ENCODE data around the gene ARVCF. TPM values are rescaled to one million over a fixed set of nuclear protein-coding genes. Genes with fewer than 3 reads are reported as not detected.

Gene ARVCF
- total and polyA plus RNA-seq, 9 of the 15 experiments (the other 6 are each of a cell fraction or from before 2014, with no cell fraction given), result 0.03 to 97.4 (median 15.6) TPM

- intact Hi-C loops (cut with micrococcal nuclease) (no loop called here), in situ Hi-C loops (cut with MboI) (no loop called here)
- Histone ChIP-seq H3K9me3 (replicated peaks; ENCODE audit: control insufficient read depth, insufficient read depth, low read depth, low read length) (peaks cover 11% of the 10 kb centered on the region), H2AFZ (ENCODE audit: low read depth, low read length) (no peak overlapping the region), H3K9me1 (ENCODE audit: control insufficient read depth, insufficient read depth, low read length) (peaks cover 5% of the 10 kb centered on the region), H3K9ac (ENCODE audit: insufficient read depth in 1 of 2, low read depth in 2 of 2, low read length in 2 of 2) (peak overlapping the region in 1 of 2 experiments; percentile 75; a peak in 2 of 4 replicates), H3K4me3 (no peak overlapping the region), H3K4me1 (replicated peaks in 1 of 2; ENCODE audit: control insufficient read depth in 2 of 2, insufficient read depth in 2 of 2, low read length in 2 of 2) (peaks cover 16 to 53% of the 10 kb centered on the region in 2 experiments; a peak in 4 of 5 replicates), H3K4me2 (ENCODE audit: insufficient read depth, low read length) (no peak overlapping the region), H3K27me3 (ENCODE audit: control insufficient read depth in 2 of 2, insufficient read depth in 2 of 2, low read length in 2 of 2) (no peaks in the 10 kb centered on the region), H3K79me2 (ENCODE audit: control insufficient read depth, insufficient read depth, low read length) (0 out of 3 replicates have a peak, but pooled peaks cover 2% of the 10 kb centered on the region), H4K20me1 (replicated peaks; ENCODE audit: control insufficient read depth, insufficient read depth, low read length) (peaks cover 26% of the 10 kb centered on the region; the same call in 1 of the 2 replicates), H3K36me3 (ENCODE audit: control insufficient read depth, insufficient read depth, low read length) (no peaks in the 10 kb centered on the region), H3K27ac (ENCODE audit: extremely low read depth, low read depth, low read length) (no peak overlapping the region)
- BruUV-seq (replicated peaks), result no TSS peak
- CTCF ChIA-PET (ENCODE audit: low intra/inter-chr PET ratio), result no interaction called here
- POLR2A ChIA-PET, result interaction anchor here (0.5 to 3.1 kb wide), 6 partner anchors 10 to 114 kb away, joined by 3 to 24 read pairs (median 8); no protein-coding TSS in a partner anchor
- no peak for FAIRE-seq
- DNase-seq (ENCODE audit: extremely low read depth in 1 of 4, low spot score in 3 of 4), result peak in 2 of 4 experiments; percentile 79 to 82
- ATAC-seq, result peak; percentile 20
- WGBS (ENCODE audit: insufficient coverage, low coverage, missing lambda C conversion rate), result 42% methylated on average over 8 of the region's 8 CpGs
- TF ChIP-seq MED1 (CRISPR knock-in tag; IDR thresholded peaks at IDR 0.05; ENCODE audit: borderline replicate concordance) (no peak), ZNF79 (CRISPR knock-in tag; IDR thresholded peaks at IDR 0.05; ENCODE audit: low read depth) (no peak), SNRNP70 (optimal IDR thresholded peaks at IDR 0.05; ENCODE audit: low read depth, low read length) (no peak), SMAD3 (CRISPR knock-in tag; conservative IDR thresholded peaks at IDR 0.05) (no peak), DACH1 (IDR thresholded peaks at IDR 0.05; ENCODE audit: partially characterized antibody) (no peak), HCFC1 (IDR thresholded peaks at IDR 0.05; ENCODE audit: low read depth, low read length) (no peak), CHCHD3 (CRISPR knock-in tag; IDR thresholded peaks at IDR 0.05) (no peak), ZNF347 (CRISPR knock-in tag; IDR thresholded peaks at IDR 0.05; ENCODE audit: low read depth) (no peak), IRF2 (CRISPR knock-in tag; IDR thresholded peaks at IDR 0.05) (no peak), SREBF2 (CRISPR knock-in tag; IDR thresholded peaks at IDR 0.05) (no peak), ZFPM2 (CRISPR knock-in tag; IDR thresholded peaks at IDR 0.05) (no peak), MTA2 (IDR thresholded peaks at IDR 0.05; ENCODE audit: low read depth) (no peak), HINFP (tag; conservative IDR thresholded peaks at IDR 0.05; ENCODE audit: low read depth) (no peak), CTCF (IDR thresholded peaks at IDR 0.05 in 2 of 3, conservative IDR thresholded peaks at IDR 0.05 in 1 of 3; ENCODE audit: insufficient read depth in 2 of 3, low read depth in 1 of 3, low read length in 3 of 3) (peak in 1 of 3 experiments; percentile 16; a peak in 1 of 6 replicates), CREB1 (IDR thresholded peaks at IDR 0.05) (no peak), CREB1 (CRISPR knock-in tag; IDR thresholded peaks at IDR 0.05) (no peak), ESRRB (CRISPR knock-in tag; IDR thresholded peaks at IDR 0.05; ENCODE audit: borderline replicate concordance) (no peak)
- TF ChIP-seq, protein P1, sequence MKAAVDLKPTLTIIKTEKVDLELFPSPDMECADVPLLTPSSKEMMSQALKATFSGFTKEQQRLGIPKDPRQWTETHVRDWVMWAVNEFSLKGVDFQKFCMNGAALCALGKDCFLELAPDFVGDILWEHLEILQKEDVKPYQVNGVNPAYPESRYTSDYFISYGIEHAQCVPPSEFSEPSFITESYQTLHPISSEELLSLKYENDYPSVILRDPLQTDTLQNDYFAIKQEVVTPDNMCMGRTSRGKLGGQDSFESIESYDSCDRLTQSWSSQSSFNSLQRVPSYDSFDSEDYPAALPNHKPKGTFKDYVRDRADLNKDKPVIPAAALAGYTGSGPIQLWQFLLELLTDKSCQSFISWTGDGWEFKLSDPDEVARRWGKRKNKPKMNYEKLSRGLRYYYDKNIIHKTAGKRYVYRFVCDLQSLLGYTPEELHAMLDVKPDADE (conservative IDR thresholded peaks at IDR 0.05; ENCODE audit: control insufficient read depth, low read depth, low read length), result 0 out of 2 replicates have a peak, but pooled peaks have one; percentile 16
Observed at GRCh38 chr22:19998991-19999820, 17.4 kb downstream of the ARVCF start.

Data from K562 (cell line).